ENCODE measurements around the gene RASSF5.

- TF ChIP-seq CTCF (IDR thresholded peaks at IDR 0.05) (no peak), POLR2A (IDR thresholded peaks at IDR 0.05) (no peak)
Measured at GRCh38 chr1:206502403-206502802, 4.9 kb upstream of the RASSF5 start.
